NCI-H2171 treated with DMSO at 0.1 percent for 48 hours (cell line): ENCODE results near the gene SAMD14.
A peak's percentile ranks its signal among the peaks of the same experiment; 100 is the strongest.

ENCODE experiments used
- DNase-seq: peaks from one replicate; lab custom pipeline; 2025; lab: John Stamatoyannopoulos, UW

SAMD14 gene

GRCh38 chr17:50112694-50113093 is 17.3 kb downstream of the SAMD14 start:
- DNase-seq: no peak

GRCh38 chr17:50111673-50112655 is 18.0 kb downstream of the SAMD14 start:
- DNase-seq: peak; percentile 70

- no peak for DNase-seq
Measured at GRCh38 chr17:50110591-50111349, 19.2 kb downstream of the SAMD14 start.

- no peak for DNase-seq
Measured at GRCh38 chr17:50109785-50110184, 20.2 kb downstream of the SAMD14 start.

GRCh38 chr17:50109207-50109606 is 20.8 kb downstream of the SAMD14 start:
- no peak for DNase-seq

GRCh38 chr17:50108556-50108955 is 21.4 kb downstream of the SAMD14 start:
- DNase-seq: no peak

GRCh38 chr17:50107790-50108414 is 22.1 kb downstream of the SAMD14 start:
- no peak for DNase-seq

GRCh38 chr17:50106393-50107131 is 23.4 kb downstream of the SAMD14 start:
- no peak for DNase-seq

GRCh38 chr17:50105811-50106210 is 24.1 kb downstream of the SAMD14 start:
- no peak for DNase-seq

GRCh38 chr17:50103941-50104340 is 26.0 kb downstream of the SAMD14 start:
- DNase-seq: no peak

- no peak for DNase-seq
Measured at GRCh38 chr17:50103252-50103651, 26.7 kb downstream of the SAMD14 start.

GRCh38 chr17:50102164-50102991 is 27.6 kb downstream of the SAMD14 start:
- DNase-seq: no peak

GRCh38 chr17:50101346-50102163 is 28.4 kb downstream of the SAMD14 start:
- peak; percentile 75 for DNase-seq

GRCh38 chr17:50100921-50101345 is 29.0 kb downstream of the SAMD14 start:
- DNase-seq: peak; percentile 75

GRCh38 chr17:50100480-50100883 is 29.5 kb downstream of the SAMD14 start:
- DNase-seq: no peak

- no peak for DNase-seq
Measured at GRCh38 chr17:50099003-50099402, 31.0 kb downstream of the SAMD14 start.

- no peak for DNase-seq
Measured at GRCh38 chr17:50098583-50098982, 31.4 kb downstream of the SAMD14 start.

- no peak for DNase-seq
Measured at GRCh38 chr17:50097926-50098325, 32.0 kb downstream of the SAMD14 start.

GRCh38 chr17:50097455-50097854 is 32.5 kb downstream of the SAMD14 start:
- DNase-seq: no peak

GRCh38 chr17:50096758-50097157 is 33.2 kb downstream of the SAMD14 start:
- DNase-seq: no peak
